Effector CD4-positive, alpha-beta T cell (primary cell): Measurements from ENCODE around the gene C16orf90.
"Not testable (repeated sequence)": the region's sequence is repeated elsewhere in the genome, so short reads cannot be mapped to it uniquely, and the experiment has no call there.

Experiments
- DNase-seq: peaks from one replicate; pipeline ENCODE4 v3.0.0-alpha.2; 2020

C16orf90 gene

DNA sequence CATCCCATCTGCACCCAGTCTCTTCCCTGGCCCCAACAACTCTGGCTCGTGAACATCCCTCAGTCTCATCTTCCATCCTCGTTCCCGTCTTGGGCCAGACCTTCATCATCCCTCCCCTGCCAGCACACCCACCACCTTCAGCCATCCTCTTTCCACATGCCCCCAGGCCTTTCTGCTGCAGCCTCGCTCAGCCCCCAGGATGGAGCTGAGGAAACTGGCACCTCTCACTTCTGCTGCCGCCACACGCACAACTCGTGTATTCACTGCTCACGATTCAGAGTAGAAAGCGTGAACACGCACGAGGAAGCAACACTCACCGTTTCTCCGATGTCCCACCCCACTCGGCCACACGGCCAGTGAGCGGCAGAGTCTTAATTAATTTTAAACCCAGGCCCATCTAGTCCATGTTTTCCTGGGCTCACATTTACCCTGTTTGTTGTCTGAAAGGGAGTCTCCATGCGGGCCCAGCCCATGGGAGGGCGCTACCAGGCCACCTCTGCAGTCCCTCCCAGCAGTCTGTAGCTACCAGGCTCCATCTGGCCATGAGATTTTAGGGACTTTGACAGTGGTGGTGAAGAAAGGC, 12.5 kb downstream of the C16orf90 start:
- DNase-seq: no peak

DNA sequence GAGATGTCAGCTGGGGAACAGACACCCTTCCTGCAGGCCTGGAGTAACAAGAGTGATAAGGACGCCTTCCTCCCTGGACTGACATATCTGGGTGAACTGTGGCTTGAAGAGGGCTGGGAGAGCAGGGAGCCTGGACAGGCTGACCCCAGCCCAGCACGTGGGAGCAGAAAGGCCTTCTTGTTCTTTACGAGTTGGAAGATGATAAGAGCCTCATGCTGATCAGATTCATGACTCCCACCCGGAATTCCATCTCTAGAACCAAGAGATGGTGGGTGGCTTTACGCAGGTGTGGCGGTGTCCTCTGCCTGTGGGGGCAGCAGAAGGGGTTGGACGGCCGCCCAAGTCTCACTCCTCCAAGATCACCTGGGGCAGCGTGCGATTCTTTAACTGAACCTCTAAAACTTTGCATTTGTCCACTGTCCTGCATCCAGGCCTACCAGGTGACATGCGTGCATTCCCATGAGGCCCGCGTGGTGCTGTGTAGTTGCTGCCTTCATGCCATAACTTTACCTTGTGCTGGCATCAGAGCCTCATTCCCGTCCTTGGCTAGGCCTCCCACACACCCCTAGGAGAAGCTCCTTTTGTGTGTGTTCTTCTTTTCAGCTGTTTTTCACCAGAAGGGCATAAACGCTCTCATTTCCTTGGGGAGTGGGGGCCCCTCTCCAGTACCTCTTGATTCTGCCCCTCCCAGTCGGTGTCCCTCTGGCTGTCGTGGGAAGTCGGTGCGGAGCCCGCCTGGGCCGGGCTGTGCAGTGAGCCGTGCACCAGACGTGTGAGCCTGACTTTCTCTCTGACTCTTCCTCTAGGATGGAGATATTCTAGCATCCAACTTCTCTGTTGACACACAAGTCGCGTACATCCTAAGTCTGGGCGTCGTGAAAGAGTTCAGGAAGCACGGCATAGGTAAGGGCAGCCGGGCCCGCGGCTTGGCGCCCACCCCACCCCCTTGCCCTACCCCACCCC, 13.3 kb downstream of the C16orf90 start:
- no peak for DNase-seq

DNA sequence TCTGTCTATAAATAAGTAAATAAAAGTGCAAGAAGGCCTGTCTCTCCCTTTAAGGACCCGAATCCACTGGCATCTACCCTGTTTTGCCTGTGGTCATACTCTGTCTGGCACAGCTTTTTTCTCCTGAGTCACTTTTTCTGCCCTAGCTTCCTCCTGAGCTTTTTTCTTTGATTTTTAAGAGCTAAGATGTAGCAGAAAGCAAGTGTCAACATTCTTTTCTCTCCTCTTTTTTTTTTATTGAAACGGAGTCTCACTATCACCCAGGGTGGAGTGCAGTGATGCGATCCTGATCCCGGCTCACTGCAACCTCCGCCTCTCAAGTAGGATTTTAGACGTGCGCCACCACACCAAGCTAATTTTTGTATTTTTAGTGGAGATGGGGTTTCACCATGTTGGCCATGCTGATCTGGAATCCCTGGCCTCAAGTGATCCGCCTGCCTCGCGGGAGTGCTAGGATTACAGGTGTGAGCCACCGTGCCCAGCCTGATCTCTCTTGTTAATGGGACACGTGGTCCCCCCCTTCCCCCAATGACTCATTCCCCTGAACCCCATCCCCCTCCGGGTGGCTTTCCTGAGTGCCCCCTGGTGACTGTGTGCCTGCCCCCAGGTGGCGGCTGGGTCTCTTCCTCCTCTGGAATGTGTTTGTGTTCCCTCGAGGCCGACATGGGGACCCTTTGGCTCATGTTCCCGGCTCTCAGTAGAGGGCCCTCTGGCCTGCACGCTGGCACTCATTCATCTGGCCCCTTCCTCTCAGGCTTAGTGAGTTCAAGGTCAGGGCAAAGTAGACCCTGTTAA, 14.2 kb downstream of the C16orf90 start:
- DNase-seq: no peak

DNA sequence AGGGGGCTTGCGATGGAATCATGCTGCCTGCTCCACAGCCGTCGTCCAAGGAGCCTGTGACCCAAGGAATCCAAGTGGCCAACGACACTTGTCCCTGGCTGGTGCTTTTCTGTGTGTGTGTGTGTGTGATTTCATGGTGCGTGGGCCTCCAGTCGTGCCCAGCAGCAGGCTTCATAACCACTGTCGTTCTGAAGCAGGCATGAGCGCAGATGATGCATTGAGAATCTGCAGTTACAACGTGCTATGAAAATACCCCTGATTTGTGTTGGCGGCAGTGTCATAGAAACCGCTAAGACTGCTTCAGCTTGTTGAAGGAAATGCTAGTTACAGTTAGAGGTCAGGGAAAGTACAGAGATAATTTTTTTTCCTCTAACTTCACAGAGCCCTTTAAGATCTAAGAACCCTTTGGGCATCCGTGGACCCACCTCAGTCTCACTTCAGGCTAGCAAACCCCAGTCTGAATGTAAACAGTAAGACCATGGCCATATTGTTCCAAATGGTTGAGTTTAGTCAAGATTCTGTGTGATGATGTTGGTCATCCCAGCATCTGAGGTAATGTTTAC, 15.6 kb downstream of the C16orf90 start:
- DNase-seq: no peak

DNA sequence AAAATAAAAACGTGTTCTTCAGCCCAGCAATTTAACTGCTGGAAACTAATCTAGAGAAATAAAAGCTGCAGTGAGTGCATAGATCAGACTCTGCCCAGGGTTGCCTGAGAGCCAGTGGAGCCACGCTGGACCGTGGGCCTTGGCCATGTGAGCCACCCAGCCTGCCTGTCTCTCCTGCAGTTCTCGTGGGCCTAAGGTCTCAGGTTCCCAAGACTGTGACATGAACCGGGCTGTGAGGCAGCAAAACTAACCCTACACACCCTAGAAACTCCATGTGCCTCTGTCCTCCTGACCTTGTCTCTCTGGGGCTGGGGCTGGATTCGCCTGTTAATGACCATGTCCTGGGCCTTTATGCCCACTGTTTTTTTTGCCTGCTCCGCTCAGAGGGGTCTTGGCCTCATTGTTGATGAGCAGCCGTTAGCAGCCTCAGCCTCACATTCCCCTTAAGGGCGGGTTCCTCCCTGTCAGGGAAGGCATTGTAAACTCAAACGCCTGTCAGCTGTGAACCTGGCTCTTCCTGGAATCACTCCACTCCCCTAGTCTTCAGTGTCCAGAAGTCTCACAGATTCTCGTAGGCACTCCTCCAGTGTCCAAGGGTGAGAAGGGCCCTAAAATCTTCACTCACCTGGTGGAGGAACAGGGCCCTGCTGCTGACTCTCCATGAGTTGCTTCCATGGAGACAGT, 16.9 kb downstream of the C16orf90 start:
- DNase-seq: no peak

DNA sequence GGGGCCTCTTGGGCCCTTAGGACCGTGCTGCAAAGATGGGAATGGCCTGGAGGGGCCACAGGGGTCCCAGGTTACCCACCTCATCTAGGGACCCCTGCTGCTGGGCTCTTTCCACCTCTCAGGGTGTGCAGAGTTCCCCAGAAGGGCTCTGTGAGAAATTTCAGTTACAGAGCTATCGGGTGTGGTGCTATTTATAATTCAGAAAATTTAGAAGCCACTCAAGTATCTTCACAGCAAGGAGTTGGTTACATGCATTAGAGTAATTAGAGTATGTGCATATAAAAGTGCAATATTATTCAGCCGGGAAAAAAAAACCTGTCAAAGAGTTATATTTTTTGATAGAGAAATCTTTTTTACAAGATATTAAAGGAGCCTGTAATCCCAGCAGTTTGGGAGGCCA, 18.9 kb downstream of the C16orf90 start:
- no peak for DNase-seq

DNA sequence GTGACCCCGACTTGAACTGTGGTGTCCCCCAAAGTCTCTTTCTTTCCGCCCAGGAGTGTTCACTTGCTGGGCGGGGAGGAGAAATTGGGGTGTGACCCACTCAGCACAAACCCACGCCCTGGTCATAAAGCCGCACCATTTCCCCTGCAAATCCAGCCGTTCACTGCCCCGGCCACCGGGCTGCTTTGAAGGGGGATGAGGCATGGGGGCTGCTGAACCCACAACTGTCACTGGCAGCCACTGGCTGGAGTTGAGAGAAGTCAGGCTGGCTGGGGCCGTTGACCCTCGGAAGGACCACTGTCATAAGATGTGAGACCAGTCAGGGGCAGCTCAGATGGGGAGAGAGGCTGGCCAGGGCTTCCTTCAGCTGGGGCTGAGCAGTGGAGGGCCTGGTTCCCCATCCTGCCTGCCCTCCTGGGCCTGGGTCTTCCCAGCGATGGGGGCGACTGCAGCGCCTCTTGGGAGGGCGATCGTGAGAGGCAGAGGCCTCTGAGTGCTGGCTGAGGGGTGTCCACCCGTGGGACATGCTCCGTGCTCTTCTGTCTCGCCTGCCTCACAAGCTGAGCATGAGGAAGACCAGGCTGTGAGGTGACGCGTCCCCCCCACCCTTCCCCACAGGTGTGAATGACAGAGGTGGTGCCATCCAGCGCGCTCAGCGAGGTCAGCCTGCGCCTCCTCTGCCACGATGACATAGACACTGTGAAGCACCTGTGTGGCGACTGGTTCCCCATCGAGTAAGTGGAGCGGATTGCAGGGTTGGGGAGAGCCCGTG, 19.5 kb downstream of the C16orf90 start:
- DNase-seq: no peak

DNA sequence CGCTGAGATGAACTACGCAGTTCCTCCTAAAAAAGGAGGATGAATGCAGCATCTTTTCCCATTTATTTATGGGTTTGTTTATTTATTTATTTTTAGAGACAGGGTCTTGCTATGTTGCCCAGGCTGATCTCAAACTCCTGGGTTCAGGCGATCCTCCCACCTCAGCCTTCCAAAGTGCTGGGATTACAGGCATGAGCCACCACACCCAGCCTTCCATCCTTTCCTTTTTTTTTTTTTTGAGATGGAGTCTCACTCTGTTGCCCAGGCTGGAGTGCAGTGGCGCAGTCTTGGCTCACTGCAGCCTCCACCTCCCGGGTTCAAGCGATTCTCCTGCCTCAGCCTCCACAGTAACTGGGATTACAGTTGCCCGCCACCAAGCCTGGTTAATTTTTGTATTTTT, 20.4 kb downstream of the C16orf90 start:
- not testable (repeated sequence) for DNase-seq

DNA sequence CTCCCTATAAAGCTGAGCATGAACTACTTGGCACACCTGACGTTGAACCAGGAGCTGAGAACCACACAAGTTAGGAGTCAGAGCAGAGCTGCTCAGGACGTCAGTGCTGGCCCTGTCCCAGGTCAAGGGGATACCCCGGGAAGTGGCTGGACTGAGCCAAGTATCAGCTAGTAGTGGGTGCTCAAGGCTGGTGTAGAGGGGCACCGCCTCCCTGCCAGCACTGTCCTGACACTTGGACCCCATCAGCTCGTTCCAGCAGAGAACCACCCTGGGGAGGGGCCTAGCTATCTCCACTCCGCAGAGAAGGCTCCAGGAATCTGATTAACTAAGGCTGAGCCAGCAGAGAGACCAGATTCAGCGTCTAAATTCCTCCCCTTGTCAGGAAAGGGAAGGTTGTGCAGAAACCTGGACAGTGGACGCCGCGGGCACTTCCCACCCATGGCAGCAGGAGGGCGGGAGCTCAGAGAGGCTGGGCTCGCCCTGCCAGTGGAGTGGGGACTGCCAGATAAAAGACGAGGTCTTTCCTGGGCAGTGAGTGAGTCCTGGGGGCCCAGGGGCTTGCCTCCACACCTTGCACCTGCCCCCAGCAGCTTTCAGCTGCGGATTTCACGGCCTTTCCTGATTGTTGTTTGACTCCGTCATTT, 21.0 kb downstream of the C16orf90 start:
- DNase-seq: no peak

DNA sequence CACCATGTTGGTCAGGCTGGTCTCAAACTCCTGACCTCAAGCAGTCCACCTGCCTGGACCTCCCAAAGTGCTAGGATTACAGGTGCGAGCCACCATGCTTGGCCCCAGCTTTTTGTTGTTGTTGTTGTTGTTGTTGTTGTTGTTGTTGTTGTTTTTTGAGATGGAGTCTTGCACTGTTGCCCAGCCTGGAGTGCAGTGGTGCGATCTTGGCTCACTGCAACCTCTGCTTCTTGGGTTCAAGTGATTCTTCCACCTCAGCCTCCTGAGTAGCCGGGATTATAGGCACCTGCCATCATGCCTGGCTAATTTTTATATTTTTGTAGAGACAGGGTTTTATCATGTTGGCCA, 21.7 kb downstream of the C16orf90 start:
- not testable (repeated sequence) for DNase-seq

DNA sequence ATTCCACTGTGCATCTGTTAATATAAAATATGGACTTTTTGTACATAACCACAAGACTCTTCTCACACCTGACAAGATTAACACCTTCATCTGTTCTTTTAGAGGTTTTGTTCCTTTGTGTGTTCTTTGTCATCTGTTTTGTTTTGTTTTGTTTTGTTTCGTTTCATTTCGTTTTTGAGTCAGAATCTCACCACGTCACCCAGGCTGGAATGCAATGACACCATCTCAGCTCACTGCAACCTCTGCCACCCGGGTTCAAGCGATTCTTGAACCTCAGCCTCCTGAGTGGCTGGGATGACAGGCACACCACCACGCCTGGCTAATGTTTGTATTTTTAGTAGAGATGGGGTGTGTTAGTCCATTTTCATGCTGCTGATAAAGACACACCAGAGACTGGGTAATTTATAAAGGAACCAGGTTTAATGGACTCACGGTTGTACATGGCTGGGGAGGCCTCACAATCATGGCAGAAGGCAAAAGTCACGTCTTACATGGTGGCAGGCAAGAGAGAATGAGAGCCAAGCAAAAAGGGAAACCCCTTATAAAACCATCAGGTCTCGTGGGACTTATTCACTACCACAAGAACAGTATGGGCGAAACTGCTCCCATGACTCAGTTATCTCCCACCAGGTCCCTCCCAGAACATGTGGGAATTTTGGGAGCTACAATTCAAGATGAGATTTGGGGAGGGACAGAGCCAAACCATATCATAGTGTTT, 22.3 kb downstream of the C16orf90 start:
- no peak for DNase-seq

DNA sequence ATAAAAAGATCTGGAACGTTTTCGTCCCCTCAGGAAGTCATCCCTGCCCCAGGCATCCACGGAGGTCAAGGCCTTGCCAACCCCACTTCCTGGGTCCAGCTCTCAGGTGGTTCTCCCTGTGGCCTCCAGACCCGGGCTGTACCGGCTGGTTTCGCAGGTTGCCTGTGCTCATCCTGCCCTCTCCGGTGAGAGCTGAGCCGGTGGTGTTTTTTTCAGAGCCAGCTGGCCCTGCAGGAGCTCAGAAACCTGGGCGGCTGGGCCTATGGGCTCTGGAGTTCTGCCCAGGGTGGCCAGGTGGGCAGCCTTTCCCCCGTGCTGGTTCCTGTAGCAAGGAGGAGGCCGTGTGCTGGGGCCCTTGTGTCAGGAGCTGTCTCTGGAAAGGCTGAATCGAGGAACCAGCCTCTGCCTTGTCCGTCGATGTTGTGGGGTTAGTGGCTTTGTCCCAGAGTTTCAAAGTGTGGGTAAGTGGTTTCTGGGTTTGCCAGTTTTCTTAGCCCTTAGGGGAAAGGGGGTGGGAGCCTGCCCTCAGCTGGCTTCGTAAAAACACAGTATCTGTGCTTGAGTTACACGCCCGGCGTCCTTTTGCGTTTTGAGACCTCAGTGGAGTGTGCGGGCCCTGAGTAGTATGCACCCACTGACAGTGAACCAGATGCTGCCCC, 23.6 kb downstream of the C16orf90 start:
- DNase-seq: no peak

DNA sequence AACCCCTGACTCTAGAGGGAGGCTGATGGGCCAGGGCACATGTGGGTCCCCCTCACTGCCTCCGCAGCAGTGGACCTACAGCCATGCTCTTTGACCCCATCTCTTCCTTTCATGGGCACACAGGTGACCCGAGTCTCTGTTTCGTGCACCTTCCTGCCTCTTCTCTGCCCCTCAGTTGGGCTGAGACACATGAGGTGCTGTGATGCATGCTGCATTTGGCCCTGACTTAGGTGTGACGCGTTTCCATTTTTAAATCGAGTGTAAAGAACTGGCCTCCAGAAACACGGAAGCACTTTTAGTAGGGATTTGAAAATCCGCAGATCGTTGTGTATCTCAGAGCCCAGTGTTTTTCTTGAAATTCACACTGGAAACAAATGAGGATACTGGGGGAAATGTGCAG, 24.6 kb downstream of the C16orf90 start:
- no peak for DNase-seq

DNA sequence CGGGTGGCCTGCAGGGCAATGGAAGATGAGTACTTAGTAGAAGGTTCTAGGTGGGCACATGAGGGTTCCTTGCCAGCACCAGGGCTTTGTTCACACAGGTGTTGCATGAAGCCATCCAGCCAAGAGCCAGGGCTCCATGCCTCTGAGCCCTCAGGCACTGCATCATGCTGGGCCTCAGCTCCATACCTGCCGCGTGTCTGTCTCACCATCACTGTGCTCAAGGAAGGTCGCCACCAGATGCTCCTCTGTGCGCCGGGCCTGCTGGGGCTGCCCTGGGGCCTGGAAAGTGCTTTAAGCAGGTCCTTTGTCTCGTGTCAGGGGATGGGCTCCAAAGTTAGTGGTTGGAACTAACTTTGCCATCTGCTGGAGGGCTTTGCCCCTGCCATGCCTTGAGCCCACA, 25.6 kb downstream of the C16orf90 start:
- no peak for DNase-seq

DNA sequence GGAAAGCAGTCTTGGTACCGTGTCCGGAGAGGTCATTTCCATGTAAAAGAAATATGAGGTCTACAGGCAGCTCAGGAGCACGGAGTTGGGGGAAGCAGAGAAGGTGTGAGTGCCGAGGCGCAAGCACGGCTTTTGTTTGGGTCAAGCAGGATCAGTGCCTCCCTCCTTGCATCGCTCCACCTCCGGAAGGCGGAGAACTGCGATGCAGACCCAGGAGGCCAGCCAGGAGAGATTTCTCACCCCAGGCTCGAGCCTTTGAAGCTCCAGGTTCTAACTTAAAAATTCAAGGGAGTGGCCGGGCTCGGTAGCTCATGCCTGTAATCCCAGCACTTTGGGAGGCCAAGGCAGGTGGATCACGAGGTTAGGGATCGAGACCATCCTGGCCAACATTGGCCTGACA, 26.8 kb downstream of the C16orf90 start:
- DNase-seq: no peak

DNA sequence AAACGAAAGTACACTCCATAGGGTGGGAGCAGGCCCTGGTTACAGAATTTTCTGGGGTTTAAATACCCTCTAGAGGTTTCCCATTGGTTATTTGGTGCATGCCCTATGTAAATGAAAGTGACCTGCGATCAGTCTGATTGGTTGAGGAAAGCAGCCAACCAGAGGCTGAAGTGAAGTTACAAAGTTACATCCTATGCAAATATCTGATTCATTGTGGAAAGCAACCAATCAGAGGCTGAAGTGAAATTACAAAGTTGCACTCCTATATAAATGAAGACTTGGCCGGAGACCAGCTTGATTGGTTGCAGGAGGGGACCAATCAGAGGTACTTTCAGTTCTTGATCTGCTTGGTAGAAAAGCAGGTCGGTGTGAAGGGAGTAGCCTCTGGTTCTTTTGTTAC, 27.4 kb downstream of the C16orf90 start:
- no peak for DNase-seq

DNA sequence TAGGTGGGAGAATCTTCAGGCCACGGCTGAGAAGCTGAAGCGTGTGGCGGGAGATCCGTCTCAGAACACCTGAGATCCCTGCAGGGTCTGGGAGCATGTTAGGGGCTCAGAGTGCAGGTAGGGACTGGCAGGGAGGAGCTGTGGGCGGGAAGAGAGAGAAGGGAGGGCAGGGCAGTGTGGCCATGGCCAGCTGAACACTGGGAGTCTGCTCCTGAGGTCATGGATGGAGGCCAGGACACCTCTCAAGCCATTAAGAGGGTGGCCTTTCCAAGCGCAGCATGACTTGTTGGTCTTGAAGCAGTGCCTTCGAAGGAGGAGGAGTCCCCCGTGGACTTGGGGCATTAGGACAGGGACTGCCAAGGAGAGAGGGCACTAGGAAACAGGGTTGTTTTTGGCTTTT, 28.1 kb downstream of the C16orf90 start:
- no peak for DNase-seq

DNA sequence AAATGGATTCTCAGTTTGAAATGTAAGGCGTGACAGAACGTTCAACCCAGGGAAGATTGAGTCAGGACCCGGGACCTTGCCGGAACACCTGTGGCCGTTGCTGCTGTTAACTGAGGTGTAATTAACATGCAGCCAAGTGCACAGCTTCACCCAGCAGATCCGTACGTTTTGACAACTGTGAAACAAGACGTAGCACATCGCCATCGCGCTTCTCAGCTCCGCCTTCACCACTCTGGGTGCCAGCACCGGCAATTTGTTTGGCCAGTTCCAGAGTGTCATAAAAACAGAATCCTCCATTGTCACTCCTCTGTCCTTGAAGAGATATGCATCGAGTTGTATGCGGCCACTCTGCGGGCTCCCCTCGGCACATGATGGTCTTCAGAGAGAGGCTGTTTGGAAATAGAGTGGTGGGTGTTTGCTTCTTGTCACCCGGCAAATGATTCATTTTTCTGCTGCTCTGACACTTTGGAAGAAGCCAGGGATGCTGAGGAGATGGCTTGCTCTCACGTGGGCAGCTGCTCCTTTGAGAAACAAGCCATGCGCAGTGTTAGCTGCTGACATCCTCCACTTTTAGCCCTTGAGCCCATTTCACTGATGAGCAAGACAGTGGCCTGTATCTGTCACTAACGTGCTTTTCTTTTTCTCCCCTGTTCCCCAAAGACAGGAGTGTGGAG, 29.2 kb downstream of the C16orf90 start:
- no peak for DNase-seq

DNA sequence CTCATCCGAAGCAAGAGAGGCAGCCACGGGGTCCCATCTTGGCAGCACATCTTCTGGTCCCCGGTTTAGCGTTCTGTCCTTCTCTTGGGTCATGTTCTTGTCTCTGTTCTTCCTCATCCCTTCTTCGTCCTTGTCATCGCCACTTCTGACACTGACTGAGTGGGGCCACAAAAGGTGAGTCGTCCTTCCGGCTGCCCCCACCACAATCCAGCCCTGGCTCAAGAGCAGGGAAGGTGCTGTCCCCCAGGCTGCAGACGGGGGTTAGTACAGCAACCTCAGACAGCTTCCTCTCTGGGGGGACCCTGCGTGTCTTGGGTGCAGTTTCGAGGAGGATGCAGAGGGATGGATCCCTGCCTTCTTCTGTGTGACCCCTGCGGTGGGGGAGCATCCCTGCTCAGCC, 30.0 kb downstream of the C16orf90 start:
- no peak for DNase-seq

DNA sequence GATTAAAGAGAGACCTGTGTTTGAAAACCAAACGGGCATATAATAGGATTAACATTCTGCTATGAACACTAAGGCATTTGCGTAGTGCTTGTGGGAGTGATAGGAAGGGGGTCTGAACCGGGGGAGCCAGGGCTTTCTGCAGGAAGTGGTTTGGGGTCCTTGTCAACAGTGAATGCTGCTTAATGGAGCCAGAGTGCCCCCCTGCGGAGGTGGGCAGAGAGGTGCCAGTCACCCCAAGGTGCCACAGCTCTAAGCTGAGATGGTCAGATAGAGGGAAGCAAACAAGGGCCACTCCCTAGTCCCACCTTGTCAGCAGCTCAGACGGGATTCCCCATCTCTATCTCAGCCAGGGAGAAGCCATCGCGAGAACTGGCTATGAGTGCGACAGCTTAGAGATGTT, 34.1 kb downstream of the C16orf90 start:
- peak; percentile 17 for DNase-seq
